HCT116 (cell line): ENCODE measurements around the gene RNU11.

Source experiments
- CTCF ChIP-seq, 3 experiments: fragments of 200-600 bp in 1 of 3; sonication (generic) in 1 of 3; IDR thresholded peaks in 2 of 3; conservative IDR thresholded peaks in 1 of 3; 2 replicates each; pipeline ENCODE4 v1.5.1; 2012 to 2017; ENCODE audit warnings: low read depth in 2 of 3, low read length in 2 of 3, antibody characterized with exemption in 1 of 3, borderline replicate concordance in 1 of 3, control low read depth in 1 of 3, mild to moderate bottlenecking in 1 of 3, mixed read lengths in 1 of 3, mixed run types in 1 of 3, moderate library complexity in 1 of 3; ENCODE audit not compliant: insufficient read depth in 1 of 3
- POLR2A ChIP-seq: IDR thresholded peaks from 2 replicates; pipeline ENCODE4 v1.7.0; 2011; ENCODE audit warnings: borderline replicate concordance; ENCODE audit not compliant: insufficient read depth, insufficient read length; ENCODE audit errors: extremely low read depth
- POLR2AphosphoS5 ChIP-seq: IDR thresholded peaks from 2 replicates; pipeline ENCODE4 v1.6.1; 2011; ENCODE audit warnings: mild to moderate bottlenecking, low read depth, low read length, moderate library complexity
- YY1 ChIP-seq: IDR thresholded peaks from 2 replicates; pipeline ENCODE4 v1.6.1; 2011; ENCODE audit warnings: low read length, low read depth, moderate library complexity, mild to moderate bottlenecking; ENCODE audit not compliant: insufficient replicate concordance; ENCODE audit errors: extremely low read depth
- ZNF274 ChIP-seq: fragments of 200-500 bp; sonication (Bioruptor generic); IDR thresholded peaks from 2 replicates; pipeline ENCODE4 v1.6.1; 2014; ENCODE audit warnings: mild to moderate bottlenecking, low read depth, low read length, inconsistent platforms

GRCh38 chr1:28632560-28632959 lies 15.8 kb upstream of the RNU11 start:
- TF ChIP-seq CTCF (IDR thresholded peaks at IDR 0.05 in 2 of 3, conservative IDR thresholded peaks at IDR 0.05 in 1 of 3; ENCODE audit: borderline replicate concordance in 1 of 3, insufficient read depth in 1 of 3, low read depth in 2 of 3, low read length in 2 of 3) (no peak), ZNF274 (no peak), YY1 (no peak), POLR2AphosphoS5 (no peak), POLR2A (no peak)
